PC-9 (cell line): ENCODE data around the gene CTBP2. TPM values are rescaled to one million over a fixed set of nuclear protein-coding genes. Genes with fewer than 3 reads are reported as not detected.

ENCODE experiments used
- BruUV-seq: library from RNA; stranded (reverse); fragments of 400-500 nt; replicated peaks from 2 replicates; lab custom pipeline; 2021; lab: Mats Ljungman, UMichigan
- CTCF ChIA-PET: fragments of 300-600 bp; sonication (Branson Sonifier 250); formaldehyde crosslinking; loops from one replicate; lab custom pipeline; 2022; ENCODE audit warnings: antibody characterized with exemption; lab: Charles Lee
- POLR2A ChIA-PET: fragments of 300-600 bp; sonication (Branson Sonifier 250); formaldehyde crosslinking; loops from one replicate; lab custom pipeline; 2022; ENCODE audit warnings: antibody characterized with exemption; ENCODE audit not compliant: unreplicated experiment; lab: Charles Lee
- DNase-seq, 2 experiments: peaks; one replicate each; pipeline versions ENCODE4 v3.0.0 to v3.0.0-alpha.2; 2015 to 2022; ENCODE audit warnings: mixed read lengths in 1 of 2
- H2AFZ ChIP-seq: fragments of 200-600 bp; sonication (generic); 2 replicates; pipeline ENCODE4 v1.8.1; 2017; ENCODE audit warnings: antibody characterized with exemption
- H3F3A ChIP-seq: fragments of 200-600 bp; sonication (generic); 2 replicates; pipeline ENCODE4 v1.8.1; 2017; ENCODE audit warnings: antibody characterized with exemption, mild to moderate bottlenecking, low read depth; ENCODE audit not compliant: insufficient read depth
- H3K27ac ChIP-seq: fragments of 200-600 bp; sonication (generic); 2 replicates; pipeline ENCODE4 v1.6.1; 2016; ENCODE audit warnings: mixed run types
- H3K27me3 ChIP-seq: fragments of 200-600 bp; sonication (generic); 2 replicates; pipeline ENCODE4 v1.6.1; 2016; ENCODE audit warnings: low read depth, mixed run types; ENCODE audit not compliant: insufficient read depth
- H3K36me3 ChIP-seq: fragments of 200-600 bp; sonication (generic); 2 replicates; pipeline ENCODE4 v1.6.1; 2016; ENCODE audit warnings: low read depth, mixed run types
- H3K4me1 ChIP-seq: fragments of 200-600 bp; sonication (generic); replicated peaks from 2 replicates; pipeline ENCODE4 v1.6.1; 2016; ENCODE audit warnings: mixed run types; ENCODE audit not compliant: insufficient read depth
- H3K4me2 ChIP-seq: fragments of 200-600 bp; sonication (generic); 2 replicates; pipeline ENCODE4 v1.6.1; 2017; ENCODE audit warnings: mixed run types
- H3K4me3 ChIP-seq: fragments of 200-600 bp; sonication (generic); 2 replicates; pipeline ENCODE4 v1.6.1; 2016; ENCODE audit warnings: mixed run types
- H3K79me2 ChIP-seq: fragments of 200-600 bp; sonication (generic); 2 replicates; pipeline ENCODE4 v1.6.1; 2017; ENCODE audit warnings: low read depth, mixed run types
- H3K9me2 ChIP-seq: fragments of 200-600 bp; sonication (generic); 2 replicates; pipeline ENCODE4 v1.8.1; 2017; ENCODE audit warnings: mild to moderate bottlenecking; ENCODE audit not compliant: insufficient read depth
- H3K9me3 ChIP-seq: fragments of 200-600 bp; sonication (generic); 2 replicates; pipeline ENCODE4 v1.8.1; 2016; ENCODE audit warnings: low read depth; ENCODE audit not compliant: insufficient read depth
- H4K20me1 ChIP-seq: fragments of 200-600 bp; sonication (generic); 2 replicates; pipeline ENCODE4 v1.8.1; 2017; ENCODE audit not compliant: insufficient read depth
- CTCF ChIP-seq: fragments of 200-600 bp; sonication (generic); conservative IDR thresholded peaks from 2 replicates; pipeline ENCODE4 v1.6.1; 2017; ENCODE audit warnings: mixed run types, antibody characterized with exemption, mild to moderate bottlenecking, moderate library complexity
- EZH2 ChIP-seq: fragments of 200-600 bp; sonication (generic); IDR thresholded peaks from 2 replicates; pipeline ENCODE4 v1.8.0; 2017; ENCODE audit warnings: antibody characterized with exemption, low read depth
- intact Hi-C: fragments of 100-400 bp; cut with micrococcal nuclease; formaldehyde crosslinking; loops from one replicate; pipeline ENCODE4 v1.10.0; 2022; ENCODE audit not compliant: unreplicated experiment
- total RNA-seq: library from RNA; stranded (reverse); gene quantifications from 2 replicates; pipeline ENCODE4 v1.2.3, GENCODE V29; 2021

The CTBP2 gene
- total RNA-seq, 1 experiment from 2014 or later, result 60.5 TPM

GRCh38 chr10:124999433-125000365 is 160.7 kb downstream of the CTBP2 start:
- H3K9me2 ChIP-seq, result no peaks in the 10 kb centered on the region
- no peak for TF ChIP-seq EZH2
- TF ChIP-seq CTCF, result no peak
- ChIA-PET CTCF (no interaction called here), POLR2A (no interaction called here)
- no peaks in the 10 kb centered on the region for H3F3A ChIP-seq
- intact Hi-C loops, result no loop called here
- H3K4me3 ChIP-seq, result no peak overlapping the region
- no peaks in the 10 kb centered on the region for H3K27me3 ChIP-seq
- H3K4me2 ChIP-seq, result no peak overlapping the region
- DNase-seq, result no peak
- H2AFZ ChIP-seq, result no peak overlapping the region
- H3K9me3 ChIP-seq, result no peaks in the 10 kb centered on the region
- no peaks in the 10 kb centered on the region; the same call in 1 of the 2 replicates for H3K79me2 ChIP-seq
- no TSS peak for BruUV-seq
- no peak overlapping the region for H3K27ac ChIP-seq
- no peaks in the 10 kb centered on the region for H3K4me1 ChIP-seq
- H4K20me1 ChIP-seq, result peaks cover 10% of the 10 kb centered on the region
- no peaks in the 10 kb centered on the region for H3K36me3 ChIP-seq

DNA sequence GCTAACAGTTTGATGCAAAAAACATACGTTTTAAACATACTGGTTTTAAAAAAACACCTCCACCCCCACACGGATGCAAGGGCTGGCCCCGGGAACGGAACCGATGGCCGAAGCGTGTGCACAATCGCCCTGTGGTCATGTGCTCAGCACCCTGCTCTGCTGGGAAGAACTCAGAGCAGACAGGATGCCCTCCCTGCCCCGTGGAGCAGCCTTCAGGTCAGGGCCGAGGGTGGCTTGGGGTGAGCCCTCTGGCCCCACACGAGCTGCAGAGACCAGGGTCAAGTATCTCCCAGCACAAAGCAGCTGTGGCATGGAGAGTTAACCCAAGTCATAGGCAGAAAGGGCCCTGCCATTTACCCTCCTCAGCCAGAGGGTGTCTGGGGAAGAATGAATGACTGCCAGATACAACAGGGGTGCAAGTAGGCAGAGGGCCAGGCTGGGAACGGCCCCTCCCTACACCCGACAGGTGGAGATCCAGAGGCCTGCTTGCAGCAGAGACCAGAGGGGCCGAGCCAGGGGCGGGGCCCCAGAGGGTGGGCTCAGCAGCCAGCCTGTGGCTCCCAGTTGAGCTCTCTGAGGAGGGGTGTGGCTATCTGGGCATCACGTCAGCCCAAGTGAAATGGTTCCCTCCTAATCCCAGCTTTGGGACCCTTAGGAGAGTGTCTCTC is 161.6 kb downstream of the CTBP2 start:
- Histone ChIP-seq H2AFZ (no peak overlapping the region), H3K4me3 (no peak overlapping the region), H3K36me3 (no peaks in the 10 kb centered on the region), H3K4me1 (no peaks in the 10 kb centered on the region), H4K20me1 (peaks cover 3% of the 10 kb centered on the region; the same call in 1 of the 2 replicates), H3K9me3 (no peaks in the 10 kb centered on the region), H3K9me2 (no peaks in the 10 kb centered on the region), H3F3A (no peaks in the 10 kb centered on the region), H3K4me2 (no peak overlapping the region), H3K79me2 (no peaks in the 10 kb centered on the region), H3K27me3 (no peaks in the 10 kb centered on the region), H3K27ac (no peak overlapping the region)
- POLR2A ChIA-PET, result no interaction called here
- intact Hi-C loops, result no loop called here
- CTCF ChIA-PET, result no interaction called here
- no peak for DNase-seq
- no TSS peak for BruUV-seq
- TF ChIP-seq EZH2, result no peak
- no peak for TF ChIP-seq CTCF

DNA sequence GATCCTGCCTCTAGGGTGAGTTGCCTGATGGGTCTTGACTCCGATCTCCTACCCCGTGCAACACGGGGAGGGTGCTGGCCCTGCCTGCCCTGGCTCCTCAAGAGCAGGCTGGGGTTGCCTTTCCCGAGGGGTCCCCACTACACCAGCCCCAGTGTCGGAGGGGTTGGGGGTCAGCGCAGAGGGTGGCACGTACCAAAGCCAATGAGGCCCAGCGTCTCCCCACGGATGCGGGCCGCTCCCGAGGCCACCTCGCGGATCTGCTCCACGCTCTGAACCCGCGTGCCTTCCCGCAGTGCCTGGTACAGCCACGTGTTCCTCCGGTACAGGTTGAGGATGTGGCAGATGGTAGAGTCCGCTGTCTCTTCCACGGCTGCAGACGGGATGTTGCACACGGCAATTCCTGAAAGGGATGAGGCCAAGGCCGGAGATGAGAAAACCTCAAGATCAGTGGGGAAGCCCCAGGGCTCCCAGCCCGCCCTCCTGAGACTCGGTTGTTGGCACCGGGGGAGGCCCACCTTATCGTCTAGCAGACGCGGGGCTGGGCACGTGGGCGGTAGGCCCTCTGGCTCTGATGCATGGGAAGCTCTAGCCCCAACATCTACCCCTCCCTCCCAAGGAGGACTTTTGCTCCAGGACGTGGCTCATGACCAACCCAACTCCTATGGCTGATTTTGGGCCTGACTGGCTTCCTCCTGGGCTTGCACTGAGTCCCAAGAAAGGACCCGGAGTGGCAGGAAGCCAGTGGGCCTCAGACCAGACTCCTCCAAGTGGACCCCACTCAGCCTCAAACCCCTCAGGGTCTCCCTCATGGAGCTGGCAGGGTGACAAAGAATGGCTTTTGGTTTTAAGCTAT is 162.4 kb downstream of the CTBP2 start:
- BruUV-seq, result no TSS peak
- Histone ChIP-seq H3K4me1 (no peaks in the 10 kb centered on the region), H2AFZ (no peak overlapping the region), H4K20me1 (no peaks in the 10 kb centered on the region), H3K4me3 (no peak overlapping the region), H3K27me3 (no peaks in the 10 kb centered on the region), H3F3A (no peaks in the 10 kb centered on the region), H3K4me2 (no peak overlapping the region), H3K79me2 (no peaks in the 10 kb centered on the region), H3K27ac (no peak overlapping the region), H3K9me2 (no peaks in the 10 kb centered on the region), H3K36me3 (no peaks in the 10 kb centered on the region), H3K9me3 (no peaks in the 10 kb centered on the region)
- DNase-seq, result no peak
- intact Hi-C loops, result no loop called here
- ChIA-PET CTCF (interaction anchor here (0.6 kb wide), 1 partner anchor 12 kb away, joined by 9 read pairs; no protein-coding TSS in a partner anchor), POLR2A (no interaction called here)
- no peak for TF ChIP-seq CTCF
- TF ChIP-seq EZH2, result no peak
